WTC11 (cell line): ENCODE data around the gene TNFRSF19. TPM values are rescaled to one million over a fixed set of nuclear protein-coding genes. Genes with fewer than 3 reads are reported as not detected.
A peak's percentile ranks its signal among the peaks of the same experiment; 100 is the strongest.

Source experiments
- ATAC-seq: fragments of 200-7000 bp; cut with Tn5 transposase; 2 replicates; pipeline ENCODE4 v1.10.0; 2021; ENCODE audit warnings: mild to moderate bottlenecking, moderate library complexity
- CTCF ChIA-PET: fragments of 300-600 bp; sonication (Branson Sonifier 250); formaldehyde crosslinking; loops from one replicate; lab custom pipeline; 2021; ENCODE audit warnings: antibody characterized with exemption; lab: Charles Lee
- POLR2A ChIA-PET: fragments of 350-600 bp; sonication (Branson Sonifier 250); formaldehyde crosslinking; loops from one replicate; lab custom pipeline; 2021; ENCODE audit warnings: antibody characterized with exemption; lab: Charles Lee
- DNase-seq: peaks from one replicate; pipeline ENCODE4 v3.0.0; 2021; ENCODE audit warnings: low spot score
- H3K27ac Mint-ChIP-seq: 2 replicates; pipeline ENCODE4 v1.8.0; 2021; ENCODE audit warnings: mixed read lengths
- H3K27me3 Mint-ChIP-seq: 2 replicates; pipeline ENCODE4 v1.8.0; 2021; ENCODE audit warnings: low read depth, mild to moderate bottlenecking, moderate library complexity, mixed read lengths
- H3K36me3 Mint-ChIP-seq: 2 replicates; pipeline ENCODE4 v1.8.0; 2021; ENCODE audit warnings: mixed read lengths
- H3K4me1 Mint-ChIP-seq: 2 replicates; pipeline ENCODE4 v1.8.0; 2022; ENCODE audit warnings: mixed read lengths
- H3K4me3 Mint-ChIP-seq: 2 replicates; pipeline ENCODE4 v1.8.0; 2021; ENCODE audit warnings: mild to moderate bottlenecking, moderate library complexity, mixed read lengths
- H3K9me3 Mint-ChIP-seq: 2 replicates; pipeline ENCODE4 v1.8.0; 2021; ENCODE audit warnings: mixed read lengths
- MYBL2 ChIP-seq: sonication (generic); formaldehyde crosslinking; IDR thresholded peaks from 2 replicates; pipeline ENCODE4 v1.8.1; 2023; ENCODE audit warnings: mild to moderate bottlenecking, moderate library complexity, missing genetic modification reagents
- NFATC4 ChIP-seq: fragments of 250-450 bp; sonication (Bioruptor Pico); IDR thresholded peaks from 2 replicates; pipeline ENCODE4 v1.9.0; 2021; ENCODE audit warnings: mild to moderate bottlenecking
- NR1H2 ChIP-seq: sonication (generic); formaldehyde crosslinking; IDR thresholded peaks from 2 replicates; pipeline ENCODE4 v1.9.0; 2021; ENCODE audit warnings: mild to moderate bottlenecking, moderate library complexity, missing genetic modification reagents
- RORB ChIP-seq: fragments of 250-450 bp; sonication (Bioruptor Pico); IDR thresholded peaks from 2 replicates; pipeline ENCODE4 v1.9.0; 2021; ENCODE audit warnings: mild to moderate bottlenecking
- SMAD4 ChIP-seq: sonication (generic); formaldehyde crosslinking; IDR thresholded peaks from 2 replicates; pipeline ENCODE4 v1.8.0; 2022; ENCODE audit warnings: mild to moderate bottlenecking, missing genetic modification reagents
- ZNF121 ChIP-seq: sonication (generic); formaldehyde crosslinking; IDR thresholded peaks from 2 replicates; pipeline ENCODE4 v1.8.0; 2023; ENCODE audit warnings: missing genetic modification reagents
- ZNF232 ChIP-seq: sonication (generic); formaldehyde crosslinking; IDR thresholded peaks from 2 replicates; pipeline ENCODE4 v1.8.0; 2022; ENCODE audit warnings: mild to moderate bottlenecking, missing genetic modification reagents
- ZNF263 ChIP-seq: sonication (generic); formaldehyde crosslinking; IDR thresholded peaks from 2 replicates; pipeline ENCODE4 v1.8.1; 2022; ENCODE audit warnings: low read depth, mild to moderate bottlenecking, moderate library complexity, missing genetic modification reagents
- total RNA-seq: library from RNA; stranded (reverse); gene quantifications from 3 replicates; pipeline ENCODE4 v1.2.3, GENCODE V29; 2021
- TF ChIP-seq, protein P1 (sequence below): sonication (generic); formaldehyde crosslinking; IDR thresholded peaks from 2 replicates; pipeline ENCODE4 v1.8.0; 2022; ENCODE audit warnings: mild to moderate bottlenecking, missing genetic modification reagents
- TF ChIP-seq, protein P2 (sequence below): sonication (generic); formaldehyde crosslinking; IDR thresholded peaks from 2 replicates; pipeline ENCODE4 v1.8.1; 2023; ENCODE audit warnings: mild to moderate bottlenecking, missing genetic modification reagents
- TF ChIP-seq, protein P3 (sequence below): sonication (generic); formaldehyde crosslinking; IDR thresholded peaks from 2 replicates; pipeline ENCODE4 v1.8.1; 2023; ENCODE audit warnings: mild to moderate bottlenecking, missing genetic modification reagents, borderline replicate concordance
- TF ChIP-seq, protein P4 (sequence below): sonication (generic); formaldehyde crosslinking; IDR thresholded peaks from 2 replicates; pipeline ENCODE4 v1.8.0; 2023; ENCODE audit warnings: missing genetic modification reagents
- TF ChIP-seq, protein P5 (sequence below): sonication (generic); formaldehyde crosslinking; IDR thresholded peaks from 2 replicates; pipeline ENCODE4 v1.8.0; 2023; ENCODE audit warnings: missing genetic modification reagents, mild to moderate bottlenecking, borderline replicate concordance
- TF ChIP-seq, protein P6 (sequence below): fragments of 250-450 bp; sonication (Bioruptor Pico); IDR thresholded peaks from 2 replicates; pipeline ENCODE4 v2.1.2; 2022; ENCODE audit warnings: mild to moderate bottlenecking, moderate library complexity
- TF ChIP-seq, protein P7 (sequence below): fragments of 250-450 bp; sonication (Bioruptor Pico); IDR thresholded peaks from 2 replicates; pipeline ENCODE4 v1.9.0; 2021; ENCODE audit warnings: mild to moderate bottlenecking
- TF ChIP-seq, protein P8 (sequence below): sonication (generic); formaldehyde crosslinking; IDR thresholded peaks from 2 replicates; pipeline ENCODE4 v1.8.0; 2023; ENCODE audit warnings: mild to moderate bottlenecking, missing genetic modification reagents

Gene TNFRSF19
- total RNA-seq, 1 experiment from 2014 or later: 0.20 TPM

DNA sequence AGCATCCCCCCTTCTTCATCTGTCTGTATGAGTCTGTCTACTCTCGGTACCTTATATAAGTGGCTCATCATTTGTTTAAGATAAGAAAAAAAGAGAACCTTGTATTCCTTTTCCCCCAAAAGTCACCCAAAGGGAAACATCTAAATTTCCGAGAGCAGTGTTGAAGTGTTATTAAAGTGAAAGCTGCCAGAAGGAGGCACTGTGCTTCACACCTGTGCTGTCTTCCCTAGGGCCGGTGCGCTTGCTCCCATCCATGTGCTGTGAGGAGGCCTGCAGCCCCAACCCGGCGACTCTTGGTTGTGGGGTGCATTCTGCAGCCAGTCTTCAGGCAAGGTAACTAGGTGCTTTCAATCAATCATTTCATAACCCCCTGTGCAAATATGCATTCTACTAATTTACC, 97.5 kb downstream of the TNFRSF19 start:
- H3K27ac Mint-ChIP-seq: no peak overlapping the region
- H3K4me3 Mint-ChIP-seq: no peak overlapping the region
- H3K27me3 Mint-ChIP-seq: no peaks in the 10 kb centered on the region; the same call in 1 of the 2 replicates
- no peaks in the 10 kb centered on the region for H3K9me3 Mint-ChIP-seq
- CTCF ChIA-PET: interaction anchor here (0.7 to 1.7 kb wide), 16 partner anchors 11 to 201 kb away, joined by 3 to 6 read pairs (median 3); no protein-coding TSS in a partner anchor
- H3K4me1 Mint-ChIP-seq: 0 out of 2 replicates have a peak, but pooled peaks cover 2% of the 10 kb centered on the region
- TF ChIP-seq, protein P1, sequence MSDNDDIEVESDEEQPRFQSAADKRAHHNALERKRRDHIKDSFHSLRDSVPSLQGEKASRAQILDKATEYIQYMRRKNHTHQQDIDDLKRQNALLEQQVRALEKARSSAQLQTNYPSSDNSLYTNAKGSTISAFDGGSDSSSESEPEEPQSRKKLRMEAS (CRISPR knock-in tag): peak; percentile 42; the same call in 1 of the 2 replicates
- TF ChIP-seq NFATC4 (CRISPR knock-in tag): no peak
- POLR2A ChIA-PET: no interaction called here
- ATAC-seq: peak; percentile 93
- peak; percentile 53 for DNase-seq
- H3K36me3 Mint-ChIP-seq: no peaks in the 10 kb centered on the region

DNA sequence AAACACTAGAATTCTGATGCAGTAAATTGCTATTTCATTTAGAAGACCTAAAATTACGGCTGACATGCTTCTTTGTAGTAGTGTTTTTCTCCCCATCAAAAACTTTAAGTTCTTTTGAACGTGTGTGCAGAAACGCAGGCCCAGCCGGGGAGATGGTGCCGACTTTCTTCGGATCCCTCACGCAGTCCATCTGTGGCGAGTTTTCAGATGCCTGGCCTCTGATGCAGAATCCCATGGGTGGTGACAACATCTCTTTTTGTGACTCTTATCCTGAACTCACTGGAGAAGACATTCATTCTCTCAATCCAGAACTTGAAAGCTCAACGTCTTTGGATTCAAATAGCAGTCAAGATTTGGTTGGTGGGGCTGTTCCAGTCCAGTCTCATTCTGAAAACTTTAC, 98.3 kb downstream of the TNFRSF19 start:
- Mint-ChIP-seq H3K9me3 (no peaks in the 10 kb centered on the region), H3K27ac (no peak overlapping the region), H3K27me3 (no peaks in the 10 kb centered on the region; the same call in 1 of the 2 replicates), H3K4me3 (no peak overlapping the region), H3K36me3 (no peaks in the 10 kb centered on the region), H3K4me1 (peaks cover 5% of the 10 kb centered on the region)
- no peak for ATAC-seq
- TF ChIP-seq, protein P2, sequence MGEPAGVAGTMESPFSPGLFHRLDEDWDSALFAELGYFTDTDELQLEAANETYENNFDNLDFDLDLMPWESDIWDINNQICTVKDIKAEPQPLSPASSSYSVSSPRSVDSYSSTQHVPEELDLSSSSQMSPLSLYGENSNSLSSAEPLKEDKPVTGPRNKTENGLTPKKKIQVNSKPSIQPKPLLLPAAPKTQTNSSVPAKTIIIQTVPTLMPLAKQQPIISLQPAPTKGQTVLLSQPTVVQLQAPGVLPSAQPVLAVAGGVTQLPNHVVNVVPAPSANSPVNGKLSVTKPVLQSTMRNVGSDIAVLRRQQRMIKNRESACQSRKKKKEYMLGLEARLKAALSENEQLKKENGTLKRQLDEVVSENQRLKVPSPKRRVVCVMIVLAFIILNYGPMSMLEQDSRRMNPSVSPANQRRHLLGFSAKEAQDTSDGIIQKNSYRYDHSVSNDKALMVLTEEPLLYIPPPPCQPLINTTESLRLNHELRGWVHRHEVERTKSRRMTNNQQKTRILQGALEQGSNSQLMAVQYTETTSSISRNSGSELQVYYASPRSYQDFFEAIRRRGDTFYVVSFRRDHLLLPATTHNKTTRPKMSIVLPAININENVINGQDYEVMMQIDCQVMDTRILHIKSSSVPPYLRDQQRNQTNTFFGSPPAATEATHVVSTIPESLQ (CRISPR knock-in tag): no peak
- TF ChIP-seq NFATC4 (CRISPR knock-in tag): no peak
- no peak for TF ChIP-seq SMAD4 (CRISPR knock-in tag)
- no peak for TF ChIP-seq MYBL2
- TF ChIP-seq ZNF263 (CRISPR knock-in tag): no peak
- TF ChIP-seq, protein P3, sequence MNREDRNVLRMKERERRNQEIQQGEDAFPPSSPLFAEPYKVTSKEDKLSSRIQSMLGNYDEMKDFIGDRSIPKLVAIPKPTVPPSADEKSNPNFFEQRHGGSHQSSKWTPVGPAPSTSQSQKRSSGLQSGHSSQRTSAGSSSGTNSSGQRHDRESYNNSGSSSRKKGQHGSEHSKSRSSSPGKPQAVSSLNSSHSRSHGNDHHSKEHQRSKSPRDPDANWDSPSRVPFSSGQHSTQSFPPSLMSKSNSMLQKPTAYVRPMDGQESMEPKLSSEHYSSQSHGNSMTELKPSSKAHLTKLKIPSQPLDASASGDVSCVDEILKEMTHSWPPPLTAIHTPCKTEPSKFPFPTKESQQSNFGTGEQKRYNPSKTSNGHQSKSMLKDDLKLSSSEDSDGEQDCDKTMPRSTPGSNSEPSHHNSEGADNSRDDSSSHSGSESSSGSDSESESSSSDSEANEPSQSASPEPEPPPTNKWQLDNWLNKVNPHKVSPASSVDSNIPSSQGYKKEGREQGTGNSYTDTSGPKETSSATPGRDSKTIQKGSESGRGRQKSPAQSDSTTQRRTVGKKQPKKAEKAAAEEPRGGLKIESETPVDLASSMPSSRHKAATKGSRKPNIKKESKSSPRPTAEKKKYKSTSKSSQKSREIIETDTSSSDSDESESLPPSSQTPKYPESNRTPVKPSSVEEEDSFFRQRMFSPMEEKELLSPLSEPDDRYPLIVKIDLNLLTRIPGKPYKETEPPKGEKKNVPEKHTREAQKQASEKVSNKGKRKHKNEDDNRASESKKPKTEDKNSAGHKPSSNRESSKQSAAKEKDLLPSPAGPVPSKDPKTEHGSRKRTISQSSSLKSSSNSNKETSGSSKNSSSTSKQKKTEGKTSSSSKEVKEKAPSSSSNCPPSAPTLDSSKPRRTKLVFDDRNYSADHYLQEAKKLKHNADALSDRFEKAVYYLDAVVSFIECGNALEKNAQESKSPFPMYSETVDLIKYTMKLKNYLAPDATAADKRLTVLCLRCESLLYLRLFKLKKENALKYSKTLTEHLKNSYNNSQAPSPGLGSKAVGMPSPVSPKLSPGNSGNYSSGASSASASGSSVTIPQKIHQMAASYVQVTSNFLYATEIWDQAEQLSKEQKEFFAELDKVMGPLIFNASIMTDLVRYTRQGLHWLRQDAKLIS (CRISPR knock-in tag): no peak
- TF ChIP-seq, protein P4, sequence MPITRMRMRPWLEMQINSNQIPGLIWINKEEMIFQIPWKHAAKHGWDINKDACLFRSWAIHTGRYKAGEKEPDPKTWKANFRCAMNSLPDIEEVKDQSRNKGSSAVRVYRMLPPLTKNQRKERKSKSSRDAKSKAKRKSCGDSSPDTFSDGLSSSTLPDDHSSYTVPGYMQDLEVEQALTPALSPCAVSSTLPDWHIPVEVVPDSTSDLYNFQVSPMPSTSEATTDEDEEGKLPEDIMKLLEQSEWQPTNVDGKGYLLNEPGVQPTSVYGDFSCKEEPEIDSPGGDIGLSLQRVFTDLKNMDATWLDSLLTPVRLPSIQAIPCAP (CRISPR knock-in tag): no peak
- TF ChIP-seq, protein P5, sequence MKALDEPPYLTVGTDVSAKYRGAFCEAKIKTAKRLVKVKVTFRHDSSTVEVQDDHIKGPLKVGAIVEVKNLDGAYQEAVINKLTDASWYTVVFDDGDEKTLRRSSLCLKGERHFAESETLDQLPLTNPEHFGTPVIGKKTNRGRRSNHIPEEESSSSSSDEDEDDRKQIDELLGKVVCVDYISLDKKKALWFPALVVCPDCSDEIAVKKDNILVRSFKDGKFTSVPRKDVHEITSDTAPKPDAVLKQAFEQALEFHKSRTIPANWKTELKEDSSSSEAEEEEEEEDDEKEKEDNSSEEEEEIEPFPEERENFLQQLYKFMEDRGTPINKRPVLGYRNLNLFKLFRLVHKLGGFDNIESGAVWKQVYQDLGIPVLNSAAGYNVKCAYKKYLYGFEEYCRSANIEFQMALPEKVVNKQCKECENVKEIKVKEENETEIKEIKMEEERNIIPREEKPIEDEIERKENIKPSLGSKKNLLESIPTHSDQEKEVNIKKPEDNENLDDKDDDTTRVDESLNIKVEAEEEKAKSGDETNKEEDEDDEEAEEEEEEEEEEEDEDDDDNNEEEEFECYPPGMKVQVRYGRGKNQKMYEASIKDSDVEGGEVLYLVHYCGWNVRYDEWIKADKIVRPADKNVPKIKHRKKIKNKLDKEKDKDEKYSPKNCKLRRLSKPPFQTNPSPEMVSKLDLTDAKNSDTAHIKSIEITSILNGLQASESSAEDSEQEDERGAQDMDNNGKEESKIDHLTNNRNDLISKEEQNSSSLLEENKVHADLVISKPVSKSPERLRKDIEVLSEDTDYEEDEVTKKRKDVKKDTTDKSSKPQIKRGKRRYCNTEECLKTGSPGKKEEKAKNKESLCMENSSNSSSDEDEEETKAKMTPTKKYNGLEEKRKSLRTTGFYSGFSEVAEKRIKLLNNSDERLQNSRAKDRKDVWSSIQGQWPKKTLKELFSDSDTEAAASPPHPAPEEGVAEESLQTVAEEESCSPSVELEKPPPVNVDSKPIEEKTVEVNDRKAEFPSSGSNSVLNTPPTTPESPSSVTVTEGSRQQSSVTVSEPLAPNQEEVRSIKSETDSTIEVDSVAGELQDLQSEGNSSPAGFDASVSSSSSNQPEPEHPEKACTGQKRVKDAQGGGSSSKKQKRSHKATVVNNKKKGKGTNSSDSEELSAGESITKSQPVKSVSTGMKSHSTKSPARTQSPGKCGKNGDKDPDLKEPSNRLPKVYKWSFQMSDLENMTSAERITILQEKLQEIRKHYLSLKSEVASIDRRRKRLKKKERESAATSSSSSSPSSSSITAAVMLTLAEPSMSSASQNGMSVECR (CRISPR knock-in tag): no peak
- TF ChIP-seq NR1H2 (CRISPR knock-in tag): no peak
- TF ChIP-seq ZNF232 (CRISPR knock-in tag): no peak
- TF ChIP-seq ZNF121 (CRISPR knock-in tag): no peak
- TF ChIP-seq, protein P6, sequence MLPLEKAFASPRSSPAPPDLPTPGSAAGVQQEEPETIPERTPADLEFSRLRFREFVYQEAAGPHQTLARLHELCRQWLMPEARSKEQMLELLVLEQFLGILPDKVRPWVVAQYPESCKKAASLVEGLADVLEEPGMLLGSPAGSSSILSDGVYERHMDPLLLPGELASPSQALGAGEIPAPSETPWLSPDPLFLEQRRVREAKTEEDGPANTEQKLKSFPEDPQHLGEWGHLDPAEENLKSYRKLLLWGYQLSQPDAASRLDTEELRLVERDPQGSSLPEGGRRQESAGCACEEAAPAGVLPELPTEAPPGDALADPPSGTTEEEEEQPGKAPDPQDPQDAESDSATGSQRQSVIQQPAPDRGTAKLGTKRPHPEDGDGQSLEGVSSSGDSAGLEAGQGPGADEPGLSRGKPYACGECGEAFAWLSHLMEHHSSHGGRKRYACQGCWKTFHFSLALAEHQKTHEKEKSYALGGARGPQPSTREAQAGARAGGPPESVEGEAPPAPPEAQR (CRISPR knock-in tag): no peak
- TF ChIP-seq, protein P7, sequence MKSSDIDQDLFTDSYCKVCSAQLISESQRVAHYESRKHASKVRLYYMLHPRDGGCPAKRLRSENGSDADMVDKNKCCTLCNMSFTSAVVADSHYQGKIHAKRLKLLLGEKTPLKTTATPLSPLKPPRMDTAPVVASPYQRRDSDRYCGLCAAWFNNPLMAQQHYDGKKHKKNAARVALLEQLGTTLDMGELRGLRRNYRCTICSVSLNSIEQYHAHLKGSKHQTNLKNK (CRISPR knock-in tag): no peak
- TF ChIP-seq, protein P8, sequence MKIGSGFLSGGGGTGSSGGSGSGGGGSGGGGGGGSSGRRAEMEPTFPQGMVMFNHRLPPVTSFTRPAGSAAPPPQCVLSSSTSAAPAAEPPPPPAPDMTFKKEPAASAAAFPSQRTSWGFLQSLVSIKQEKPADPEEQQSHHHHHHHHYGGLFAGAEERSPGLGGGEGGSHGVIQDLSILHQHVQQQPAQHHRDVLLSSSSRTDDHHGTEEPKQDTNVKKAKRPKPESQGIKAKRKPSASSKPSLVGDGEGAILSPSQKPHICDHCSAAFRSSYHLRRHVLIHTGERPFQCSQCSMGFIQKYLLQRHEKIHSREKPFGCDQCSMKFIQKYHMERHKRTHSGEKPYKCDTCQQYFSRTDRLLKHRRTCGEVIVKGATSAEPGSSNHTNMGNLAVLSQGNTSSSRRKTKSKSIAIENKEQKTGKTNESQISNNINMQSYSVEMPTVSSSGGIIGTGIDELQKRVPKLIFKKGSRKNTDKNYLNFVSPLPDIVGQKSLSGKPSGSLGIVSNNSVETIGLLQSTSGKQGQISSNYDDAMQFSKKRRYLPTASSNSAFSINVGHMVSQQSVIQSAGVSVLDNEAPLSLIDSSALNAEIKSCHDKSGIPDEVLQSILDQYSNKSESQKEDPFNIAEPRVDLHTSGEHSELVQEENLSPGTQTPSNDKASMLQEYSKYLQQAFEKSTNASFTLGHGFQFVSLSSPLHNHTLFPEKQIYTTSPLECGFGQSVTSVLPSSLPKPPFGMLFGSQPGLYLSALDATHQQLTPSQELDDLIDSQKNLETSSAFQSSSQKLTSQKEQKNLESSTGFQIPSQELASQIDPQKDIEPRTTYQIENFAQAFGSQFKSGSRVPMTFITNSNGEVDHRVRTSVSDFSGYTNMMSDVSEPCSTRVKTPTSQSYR: no peak
- TF ChIP-seq RORB (CRISPR knock-in tag): no peak
- no peak for DNase-seq
- CTCF ChIA-PET: interaction anchor here (1.0 to 2.0 kb wide), 10 partner anchors 13 to 221 kb away, joined by 3 to 7 read pairs (median 4); no protein-coding TSS in a partner anchor
- POLR2A ChIA-PET: no interaction called here
